RWPE2 (cell line): ENCODE data around the gene VLDLR.

Experiments
- ATAC-seq: fragments of 200-7000 bp; cut with Tn5 transposase; 3 replicates; pipeline ENCODE4 v1.9.1; 2021; ENCODE audit warnings: low read depth
- DNase-seq: peaks from one replicate; pipeline ENCODE4 v3.0.0-alpha.2; 2020; ENCODE audit warnings: low spot score
- H3K27ac ChIP-seq: fragments of 450-650 bp; 2 replicates; pipeline ENCODE4 v1.5.1; 2017; ENCODE audit warnings: mild to moderate bottlenecking; ENCODE audit not compliant: poor library complexity, severe bottlenecking
- H3K27me3 ChIP-seq: fragments of 250-450 bp; sonication (Bioruptor Pico); 2 replicates; pipeline ENCODE4 v1.5.1; 2021; ENCODE audit warnings: mild to moderate bottlenecking, moderate library complexity; ENCODE audit not compliant: insufficient read depth, poor library complexity, severe bottlenecking
- H3K36me3 ChIP-seq: fragments of 250-450 bp; sonication (Bioruptor Pico); 2 replicates; pipeline ENCODE4 v1.5.1; 2020; ENCODE audit warnings: low read depth, mild to moderate bottlenecking, moderate library complexity
- H3K4me1 ChIP-seq: fragments of 250-450 bp; sonication (Bioruptor Pico); 2 replicates; pipeline ENCODE4 v1.5.1; 2021; ENCODE audit warnings: mild to moderate bottlenecking, moderate library complexity; ENCODE audit not compliant: insufficient read depth, poor library complexity, severe bottlenecking
- H3K4me3 ChIP-seq: fragments of 250-450 bp; sonication (Bioruptor Pico); 2 replicates; pipeline ENCODE4 v1.5.1; 2021; ENCODE audit warnings: mild to moderate bottlenecking, moderate library complexity; ENCODE audit not compliant: severe bottlenecking
- H3K9me3 ChIP-seq: fragments of 250-450 bp; sonication (Bioruptor Pico); 2 replicates; pipeline ENCODE4 v1.5.1; 2021; ENCODE audit warnings: mild to moderate bottlenecking, moderate library complexity; ENCODE audit not compliant: severe bottlenecking
- TF ChIP-seq, protein P1 (sequence below): fragments of 450-650 bp; IDR thresholded peaks from one replicate; pipeline ENCODE4 v1.5.1; 2017; ENCODE audit warnings: mild to moderate bottlenecking, moderate library complexity; ENCODE audit not compliant: poor library complexity, severe bottlenecking

VLDLR gene

GRCh38 chr9:2608276-2608675, 13.3 kb upstream of the VLDLR start:
- Histone ChIP-seq H3K27me3 (no peaks in the 10 kb centered on the region), H3K36me3 (no peaks in the 10 kb centered on the region), H3K4me3 (no peak overlapping the region), H3K4me1 (no peaks in the 10 kb centered on the region), H3K27ac (no peak overlapping the region), H3K9me3 (no peaks in the 10 kb centered on the region)
- TF ChIP-seq, protein P1, sequence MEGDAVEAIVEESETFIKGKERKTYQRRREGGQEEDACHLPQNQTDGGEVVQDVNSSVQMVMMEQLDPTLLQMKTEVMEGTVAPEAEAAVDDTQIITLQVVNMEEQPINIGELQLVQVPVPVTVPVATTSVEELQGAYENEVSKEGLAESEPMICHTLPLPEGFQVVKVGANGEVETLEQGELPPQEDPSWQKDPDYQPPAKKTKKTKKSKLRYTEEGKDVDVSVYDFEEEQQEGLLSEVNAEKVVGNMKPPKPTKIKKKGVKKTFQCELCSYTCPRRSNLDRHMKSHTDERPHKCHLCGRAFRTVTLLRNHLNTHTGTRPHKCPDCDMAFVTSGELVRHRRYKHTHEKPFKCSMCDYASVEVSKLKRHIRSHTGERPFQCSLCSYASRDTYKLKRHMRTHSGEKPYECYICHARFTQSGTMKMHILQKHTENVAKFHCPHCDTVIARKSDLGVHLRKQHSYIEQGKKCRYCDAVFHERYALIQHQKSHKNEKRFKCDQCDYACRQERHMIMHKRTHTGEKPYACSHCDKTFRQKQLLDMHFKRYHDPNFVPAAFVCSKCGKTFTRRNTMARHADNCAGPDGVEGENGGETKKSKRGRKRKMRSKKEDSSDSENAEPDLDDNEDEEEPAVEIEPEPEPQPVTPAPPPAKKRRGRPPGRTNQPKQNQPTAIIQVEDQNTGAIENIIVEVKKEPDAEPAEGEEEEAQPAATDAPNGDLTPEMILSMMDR, result no peak
- DNase-seq, result no peak
- no peak for ATAC-seq

DNA sequence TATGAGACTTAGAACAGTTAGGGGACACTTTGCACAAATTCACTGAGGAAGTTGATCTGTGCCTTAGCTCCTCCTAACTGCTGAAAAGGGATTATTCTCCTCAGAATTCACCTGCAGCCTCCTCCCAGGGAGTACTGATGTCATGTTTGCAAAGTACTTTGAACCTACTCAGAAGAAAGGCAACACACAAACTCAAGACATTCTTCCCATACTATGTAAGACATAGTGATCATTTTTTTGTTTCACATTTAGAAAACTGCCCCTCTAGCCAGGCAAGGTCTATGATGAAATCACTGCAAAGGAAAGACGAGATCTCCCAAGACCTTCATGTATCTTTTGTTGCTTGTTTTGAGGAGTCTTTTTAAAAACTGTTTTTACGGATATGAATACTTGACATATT, 10.6 kb upstream of the VLDLR start:
- H3K4me3 ChIP-seq, result no peak overlapping the region
- ATAC-seq, result no peak
- no peaks in the 10 kb centered on the region for H3K27me3 ChIP-seq
- no peak for DNase-seq
- H3K9me3 ChIP-seq, result no peaks in the 10 kb centered on the region
- H3K36me3 ChIP-seq, result no peaks in the 10 kb centered on the region
- H3K4me1 ChIP-seq, result no peaks in the 10 kb centered on the region
- H3K27ac ChIP-seq, result no peak overlapping the region
- TF ChIP-seq, protein P1, result no peak

GRCh38 chr9:2611961-2612360, 9.6 kb upstream of the VLDLR start:
- H3K9me3 ChIP-seq, result no peaks in the 10 kb centered on the region
- H3K27ac ChIP-seq, result no peak overlapping the region
- TF ChIP-seq, protein P1, result no peak
- no peak overlapping the region for H3K4me3 ChIP-seq
- H3K4me1 ChIP-seq, result no peaks in the 10 kb centered on the region
- no peak for DNase-seq
- H3K36me3 ChIP-seq, result no peaks in the 10 kb centered on the region
- ATAC-seq, result no peak
- no peaks in the 10 kb centered on the region for H3K27me3 ChIP-seq

- H3K4me1 ChIP-seq, result no peaks in the 10 kb centered on the region
- H3K4me3 ChIP-seq, result no peak overlapping the region
- no peak overlapping the region for H3K27ac ChIP-seq
- no peaks in the 10 kb centered on the region for H3K27me3 ChIP-seq
- no peaks in the 10 kb centered on the region for H3K36me3 ChIP-seq
- no peaks in the 10 kb centered on the region for H3K9me3 ChIP-seq
- ATAC-seq, result no peak
- no peak for DNase-seq
- TF ChIP-seq, protein P1, result no peak
Measured at GRCh38 chr9:2613730-2614271, 7.8 kb upstream of the VLDLR start.

GRCh38 chr9:2615497-2615896, 6.1 kb upstream of the VLDLR start:
- H3K4me1 ChIP-seq, result no peaks in the 10 kb centered on the region
- no peak overlapping the region for H3K4me3 ChIP-seq
- ATAC-seq (no peak), DNase-seq (no peak)
- no peak overlapping the region for H3K27ac ChIP-seq
- TF ChIP-seq, protein P1, result no peak
- H3K9me3 ChIP-seq, result no peaks in the 10 kb centered on the region
- H3K36me3 ChIP-seq, result no peaks in the 10 kb centered on the region
- H3K27me3 ChIP-seq, result no peaks in the 10 kb centered on the region
